ENCODE results near the gene RCAN3. TPM values are rescaled to one million over a fixed set of nuclear protein-coding genes. Genes with fewer than 3 reads are reported as not detected.
A peak's percentile ranks its signal among the peaks of the same experiment; 100 is the strongest.

Gene RCAN3
- polyA plus RNA-seq, 3 donors from 2014 or later, result 4.0 to 8.5 (median 4.8) TPM

- Mint-ChIP-seq H3K27me3 (ENCODE audit: low read depth in 3 of 3) (peaks cover 22 to 36% (median 26%) of the 10 kb centered on the region in 3 donors), H3K27ac (no peak overlapping the region), H3K4me3 (no peak overlapping the region), H3K9me3 (peaks cover 0 to 5% (median 0%) of the 10 kb centered on the region in 6 donors), H3K36me3 (peaks cover 0 to 4% (median 0%) of the 10 kb centered on the region in 3 donors), H3K4me1 (peaks cover 6 to 11% of the 10 kb centered on the region in 2 donors)
- DNase-seq, result no peak
These were observed 51.3 kb downstream of the RCAN3 start for GRCh38 chr1:24553931-24554330.

DNA sequence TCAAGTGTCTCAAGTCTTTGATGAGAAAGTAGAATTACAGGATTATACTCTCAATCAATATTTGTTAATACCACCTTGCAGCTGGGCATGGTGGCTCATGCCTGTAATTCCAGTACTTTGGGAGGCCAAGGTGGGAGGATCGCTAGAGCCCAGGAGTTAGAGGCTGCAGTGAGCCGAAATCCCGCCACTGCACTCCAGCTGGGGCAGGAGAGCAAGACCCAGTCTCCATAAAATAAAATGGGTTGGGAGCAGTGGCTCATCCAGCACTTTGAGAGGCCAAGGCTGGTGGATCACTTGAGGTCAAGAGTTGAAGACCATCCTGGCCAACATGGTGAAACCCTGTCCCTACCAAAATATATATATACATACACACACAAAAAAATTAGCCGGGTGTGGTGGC lies 52.1 kb downstream of the RCAN3 start:
- Mint-ChIP-seq H3K27me3 (ENCODE audit: low read depth in 3 of 3) (peaks cover 22 to 32% (median 22%) of the 10 kb centered on the region in 3 donors), H3K27ac (no peak overlapping the region), H3K36me3 (peaks cover 0 to 4% (median 0%) of the 10 kb centered on the region in 3 donors), H3K9me3 (peaks cover 0 to 5% (median 0%) of the 10 kb centered on the region in 6 donors), H3K4me1 (peaks cover 6 to 11% of the 10 kb centered on the region in 2 donors), H3K4me3 (no peak overlapping the region)
- no peak for DNase-seq

DNA sequence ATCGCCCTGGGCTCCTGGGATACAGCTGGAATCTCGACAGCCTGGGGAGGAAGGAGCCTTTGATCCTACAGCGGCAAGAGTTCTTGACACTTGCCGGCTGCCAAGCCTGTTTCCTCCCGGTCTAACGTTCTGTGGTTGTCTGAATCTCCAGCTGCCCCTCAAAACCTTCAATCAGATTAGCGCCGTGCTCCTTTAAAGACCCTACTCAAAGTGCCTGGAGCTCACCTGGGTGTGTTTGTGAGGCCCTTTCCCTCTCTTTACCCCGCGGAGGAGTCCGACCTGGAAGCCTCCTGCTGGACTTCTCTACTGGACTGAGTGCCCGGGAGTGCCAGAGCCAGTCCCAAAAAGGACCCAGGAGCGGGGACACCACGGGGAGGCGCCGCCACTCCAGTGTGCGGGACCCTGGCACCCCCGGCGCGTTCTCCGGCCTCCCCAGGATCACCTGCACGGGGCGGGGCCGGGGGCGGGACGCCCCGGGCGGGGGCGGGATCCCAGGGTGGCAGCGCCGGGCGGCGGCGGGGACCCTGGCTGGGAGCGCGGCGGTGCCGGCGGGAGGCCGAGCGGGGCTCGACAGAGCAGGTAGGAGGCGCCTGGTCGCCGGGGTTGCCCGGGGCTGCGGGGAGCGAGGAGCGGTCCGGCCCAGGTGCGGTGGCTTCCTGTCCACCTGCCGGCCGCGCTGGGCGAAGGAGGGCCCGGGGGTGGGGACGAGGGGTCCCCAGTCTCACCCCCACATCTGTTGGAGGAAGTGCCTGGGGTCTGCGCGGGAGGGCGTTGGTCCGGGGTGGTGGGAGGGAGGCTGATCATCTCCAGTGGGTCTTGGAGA lies 53.2 kb downstream of the RCAN3 start, which contains the start of gene NCMAP:
Gene NCMAP, plus strand, starts transcription at position 497 of the 823 bp plus-strand sequence. CDS start 39,344 bp downstream, outside the sequence.
- peaks cover 21 to 32% (median 25%) of the 10 kb centered on the region in 3 donors for H3K27me3 Mint-ChIP-seq (ENCODE audit: low read depth in 3 of 3)
- no peak for DNase-seq
- H3K36me3 Mint-ChIP-seq, result peaks cover 0 to 4% (median 0%) of the 10 kb centered on the region in 3 donors
- H3K27ac Mint-ChIP-seq, result peak within 1 kb of the TSS in 2 of 6 donors; percentile 20 to 30
- peak within 1 kb of the TSS; percentile 22 to 68 (median 47) for H3K4me3 Mint-ChIP-seq
- H3K9me3 Mint-ChIP-seq, result peaks cover 0 to 5% (median 0%) of the 10 kb centered on the region in 6 donors
- peaks cover 6 to 11% of the 10 kb centered on the region in 2 donors for H3K4me1 Mint-ChIP-seq

GRCh38 chr1:24556414-24556795 lies 53.8 kb downstream of the RCAN3 start:
- DNase-seq, result no peak
- Mint-ChIP-seq H3K9me3 (peaks cover 0 to 5% (median 0%) of the 10 kb centered on the region in 6 donors), H3K4me1 (peaks cover 6 to 11% of the 10 kb centered on the region in 2 donors), H3K27ac (no peak overlapping the region), H3K36me3 (peaks cover 0 to 4% (median 0%) of the 10 kb centered on the region in 3 donors), H3K27me3 (ENCODE audit: low read depth in 3 of 3) (peaks cover 20 to 32% (median 25%) of the 10 kb centered on the region in 3 donors), H3K4me3 (no peak overlapping the region)

- Mint-ChIP-seq H3K4me1 (peaks cover 6 to 11% of the 10 kb centered on the region in 2 donors), H3K27me3 (ENCODE audit: low read depth in 3 of 3) (peaks cover 20 to 34% (median 24%) of the 10 kb centered on the region in 3 donors), H3K36me3 (peaks cover 0 to 4% (median 0%) of the 10 kb centered on the region in 3 donors), H3K27ac (peak overlapping the region in 2 of 6 donors; percentile 20 to 29), H3K4me3 (no peak overlapping the region), H3K9me3 (peaks cover 0 to 5% (median 0%) of the 10 kb centered on the region in 6 donors)
- no peak for DNase-seq
These were observed 54.6 kb downstream of the RCAN3 start for GRCh38 chr1:24557220-24557619.

DNA sequence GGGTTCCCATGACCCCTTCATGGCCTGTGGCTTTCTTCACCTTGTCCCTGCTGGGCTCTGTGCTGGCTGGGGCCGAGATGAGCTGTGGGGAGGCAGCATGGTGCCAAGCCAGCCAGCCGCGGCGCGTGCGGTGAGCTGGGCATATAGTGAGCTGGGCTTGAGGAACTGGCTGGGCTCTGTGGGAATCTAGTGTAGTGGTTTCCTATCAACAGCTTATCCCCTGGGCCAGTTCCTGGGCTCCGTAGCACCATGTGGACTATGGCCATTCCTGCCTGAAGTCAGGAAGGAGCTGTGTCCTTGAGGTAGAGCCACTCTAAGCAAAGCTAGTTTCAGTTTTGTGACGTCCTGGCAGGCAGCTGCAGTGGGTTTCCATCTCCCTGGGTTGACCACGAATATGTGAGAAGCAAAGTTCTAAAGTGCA lies 55.1 kb downstream of the RCAN3 start:
- H3K9me3 Mint-ChIP-seq, result peaks cover 0 to 5% (median 0%) of the 10 kb centered on the region in 6 donors
- H3K27me3 Mint-ChIP-seq (ENCODE audit: low read depth in 3 of 3), result peaks cover 20 to 34% (median 22%) of the 10 kb centered on the region in 3 donors
- DNase-seq, result no peak
- H3K4me1 Mint-ChIP-seq, result peaks cover 6 to 11% of the 10 kb centered on the region in 2 donors
- peaks cover 0 to 4% (median 0%) of the 10 kb centered on the region in 3 donors for H3K36me3 Mint-ChIP-seq
- no peak overlapping the region for H3K4me3 Mint-ChIP-seq
- no peak overlapping the region for H3K27ac Mint-ChIP-seq

DNA sequence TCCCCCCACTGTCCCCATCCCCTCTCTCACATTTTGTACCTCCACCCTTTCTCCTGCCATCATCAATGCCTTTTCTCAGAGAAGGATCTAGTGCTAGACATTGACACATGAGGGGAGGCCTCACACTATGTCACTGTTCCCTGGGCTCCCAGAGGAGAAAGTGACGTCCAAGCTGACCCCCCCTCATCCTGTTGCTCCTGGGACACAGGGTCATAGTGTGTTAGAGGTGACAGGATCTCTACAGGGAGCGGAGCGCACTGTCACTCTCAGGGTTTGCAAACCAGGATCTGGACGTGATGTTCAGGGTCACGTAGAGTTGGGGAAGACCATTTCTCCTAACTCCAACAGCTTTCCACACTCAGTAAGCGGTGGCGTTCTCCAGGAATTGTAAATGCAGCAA lies 55.8 kb downstream of the RCAN3 start:
- Mint-ChIP-seq H3K4me3 (no peak overlapping the region), H3K4me1 (peaks cover 6 to 11% of the 10 kb centered on the region in 2 donors), H3K36me3 (peaks cover 0 to 4% (median 0%) of the 10 kb centered on the region in 3 donors), H3K27ac (no peak overlapping the region), H3K9me3 (peaks cover 0 to 5% (median 0%) of the 10 kb centered on the region in 6 donors), H3K27me3 (ENCODE audit: low read depth in 3 of 3) (peaks cover 20 to 34% (median 23%) of the 10 kb centered on the region in 3 donors)
- no peak for DNase-seq

GRCh38 chr1:24558902-24559791 lies 56.5 kb downstream of the RCAN3 start:
- H3K4me3 Mint-ChIP-seq, result no peak overlapping the region
- peaks cover 0 to 3% (median 0%) of the 10 kb centered on the region in 6 donors for H3K9me3 Mint-ChIP-seq
- peaks cover 6 to 11% of the 10 kb centered on the region in 2 donors for H3K4me1 Mint-ChIP-seq
- peak overlapping the region in 1 of 6 donors; percentile 29 for H3K27ac Mint-ChIP-seq
- peaks cover 16 to 32% (median 21%) of the 10 kb centered on the region in 3 donors for H3K27me3 Mint-ChIP-seq (ENCODE audit: low read depth in 3 of 3)
- no peak for DNase-seq
- peaks cover 0 to 4% (median 0%) of the 10 kb centered on the region in 3 donors for H3K36me3 Mint-ChIP-seq

DNA sequence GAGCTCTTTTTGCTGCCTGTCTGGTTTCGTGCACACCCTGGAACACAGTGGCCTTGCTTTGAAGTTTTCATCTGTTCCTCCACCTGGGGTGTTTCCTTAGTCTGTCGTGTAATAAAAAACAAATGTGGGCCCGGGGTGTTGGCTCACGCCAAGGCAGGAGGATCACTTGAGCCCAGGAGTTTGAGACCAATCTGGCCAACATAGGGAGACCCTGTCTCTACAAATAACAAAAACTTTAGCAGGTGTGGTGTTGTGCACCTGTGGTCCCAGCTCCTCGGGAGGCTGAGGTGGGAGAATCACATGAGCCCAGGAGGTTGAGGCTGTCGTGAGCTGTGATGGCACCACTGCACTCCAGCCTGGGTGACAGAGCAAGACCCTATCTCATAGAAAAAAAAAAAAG lies 57.7 kb downstream of the RCAN3 start:
- Mint-ChIP-seq H3K4me1 (peaks cover 4 to 10% of the 10 kb centered on the region in 2 donors), H3K27me3 (ENCODE audit: low read depth in 3 of 3) (peaks cover 10 to 23% (median 16%) of the 10 kb centered on the region in 3 donors), H3K9me3 (peaks cover 0 to 2% (median 0%) of the 10 kb centered on the region in 6 donors), H3K27ac (no peak overlapping the region), H3K36me3 (peaks cover 0 to 3% (median 0%) of the 10 kb centered on the region in 3 donors), H3K4me3 (no peak overlapping the region)
- no peak for DNase-seq

GRCh38 chr1:24562625-24563024 lies 60.0 kb downstream of the RCAN3 start:
- Mint-ChIP-seq H3K4me3 (no peak overlapping the region), H3K27ac (no peak overlapping the region), H3K27me3 (ENCODE audit: low read depth in 3 of 3) (peaks cover 4 to 10% (median 6%) of the 10 kb centered on the region in 3 donors), H3K9me3 (no peaks in the 10 kb centered on the region), H3K36me3 (no peaks in the 10 kb centered on the region), H3K4me1 (no peaks in the 10 kb centered on the region)
- no peak for DNase-seq

DNA sequence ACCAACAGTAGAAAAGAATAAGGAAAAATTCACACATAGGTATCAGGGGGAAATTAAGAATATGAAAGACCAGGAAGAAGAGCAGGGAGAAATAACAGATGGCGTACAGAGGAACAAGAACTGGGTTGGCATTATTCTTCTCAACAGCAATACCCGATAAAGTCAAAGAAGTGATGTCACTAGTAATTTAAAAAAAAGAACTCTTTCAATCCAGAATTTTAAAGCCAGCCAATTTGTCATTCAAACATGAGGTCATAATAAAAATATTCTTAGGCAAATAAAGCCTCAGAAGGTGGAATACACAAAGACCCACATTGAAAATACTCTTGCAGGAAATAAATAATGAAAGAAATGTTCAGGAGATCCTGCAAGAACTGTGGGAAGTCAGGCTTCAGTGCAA lies 62.1 kb downstream of the RCAN3 start:
- H3K9me3 Mint-ChIP-seq, result no peaks in the 10 kb centered on the region
- DNase-seq, result no peak
- H3K27ac Mint-ChIP-seq, result no peak overlapping the region
- H3K4me1 Mint-ChIP-seq, result no peaks in the 10 kb centered on the region
- H3K27me3 Mint-ChIP-seq (ENCODE audit: low read depth in 3 of 3), result peaks cover 3 to 10% (median 3%) of the 10 kb centered on the region in 3 donors
- no peak overlapping the region for H3K4me3 Mint-ChIP-seq
- H3K36me3 Mint-ChIP-seq, result no peaks in the 10 kb centered on the region

DNA sequence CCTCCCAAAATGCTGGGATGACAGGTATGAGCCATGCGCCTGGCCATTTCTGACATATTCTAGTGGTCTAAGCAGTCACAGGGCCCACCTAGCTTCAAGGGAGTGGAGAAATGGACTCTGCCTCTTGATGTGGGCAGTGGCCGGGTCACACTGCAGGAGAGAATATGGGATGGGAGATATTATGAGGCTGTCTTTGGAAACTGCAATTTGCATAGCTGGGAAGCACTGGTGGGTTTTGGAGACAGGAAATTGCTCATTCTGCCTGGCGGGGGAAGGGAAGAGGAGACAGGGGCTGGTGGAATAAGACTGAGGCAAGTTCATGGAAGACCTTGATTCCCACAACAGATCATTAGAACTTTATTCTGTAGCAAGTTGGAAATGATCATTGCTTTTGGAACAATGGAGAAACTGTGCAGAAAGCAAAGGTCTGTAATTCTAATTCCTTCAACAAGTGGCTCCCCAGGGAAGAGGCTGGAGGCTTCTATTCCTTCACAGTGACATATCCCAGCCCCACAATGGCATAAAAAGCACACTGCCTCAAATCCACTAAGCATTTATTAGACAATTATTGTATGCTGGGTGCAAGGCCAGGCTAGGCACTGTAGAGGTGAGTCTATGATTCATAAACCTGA lies 63.7 kb downstream of the RCAN3 start:
- no peak overlapping the region for H3K27ac Mint-ChIP-seq
- H3K9me3 Mint-ChIP-seq, result no peaks in the 10 kb centered on the region
- no peaks in the 10 kb centered on the region for H3K4me1 Mint-ChIP-seq
- peaks cover 6 to 7% (median 6%) of the 10 kb centered on the region in 3 donors for H3K27me3 Mint-ChIP-seq (ENCODE audit: low read depth in 3 of 3)
- no peak for DNase-seq
- H3K36me3 Mint-ChIP-seq, result no peaks in the 10 kb centered on the region
- H3K4me3 Mint-ChIP-seq, result no peak overlapping the region

GRCh38 chr1:24567792-24568388 lies 65.3 kb downstream of the RCAN3 start:
- Mint-ChIP-seq H3K27me3 (ENCODE audit: low read depth in 3 of 3) (peaks cover 6 to 9% (median 8%) of the 10 kb centered on the region in 3 donors), H3K9me3 (no peaks in the 10 kb centered on the region), H3K4me1 (peaks cover 12% of the 10 kb centered on the region in 2 donors), H3K4me3 (no peak overlapping the region), H3K36me3 (no peaks in the 10 kb centered on the region), H3K27ac (no peak overlapping the region)
- no peak for DNase-seq
